Measurements from ENCODE around the gene SYVN1. TPM values are rescaled to one million over a fixed set of nuclear protein-coding genes. Genes with fewer than 3 reads are reported as not detected.

SYVN1 gene
- total RNA-seq, 4 donors from 2014 or later, result 20.5 to 72.6 (median 51.9) TPM

GRCh38 chr11:65107078-65107477 lies 27.2 kb downstream of the SYVN1 start:
- no peak for DNase-seq
- Histone ChIP-seq H3K4me3 (no peak overlapping the region), H3K9me3 (no peaks in the 10 kb centered on the region), H3K36me3 (peaks cover 0 to 11% (median 3%) of the 10 kb centered on the region in 4 donors), H3K27ac (no peak overlapping the region), H3K4me1 (peaks cover 0 to 15% (median 6%) of the 10 kb centered on the region in 4 donors), H3K27me3 (no peaks in the 10 kb centered on the region)
- in situ Hi-C loops (cut with MboI; ENCODE audit: low pct_ligation_motif_present in 1 of 4, low pct_unique_long_range_greater_than_20kb in 1 of 4, low sequenced_read_pairs in 3 of 4), result no loop called here
- 96% methylated on average over 11 of the region's 15 CpGs; no CpG with 5 or more reads in 1 of the 2 donors for WGBS, 2 donors (ENCODE audit: low coverage in 1 of 2)
- no peak for TF ChIP-seq EP300 (IDR thresholded peaks at IDR 0.05; ENCODE audit: low read depth)
- no peak for TF ChIP-seq CTCF (IDR thresholded peaks at IDR 0.05)
- no peak for TF ChIP-seq POLR2A (IDR thresholded peaks at IDR 0.05)
- no peak for TF ChIP-seq POLR2AphosphoS5 (IDR thresholded peaks at IDR 0.05)
- intact Hi-C loops (cut with DNase I; ENCODE audit: low total_unique reads), result no loop called here

- no peak for TF ChIP-seq CTCF (IDR thresholded peaks at IDR 0.05)
- TF ChIP-seq POLR2AphosphoS5 (IDR thresholded peaks at IDR 0.05), result no peak
- no peak for TF ChIP-seq EP300 (IDR thresholded peaks at IDR 0.05; ENCODE audit: low read depth)
- TF ChIP-seq POLR2A (IDR thresholded peaks at IDR 0.05), result no peak
- WGBS, 2 donors (ENCODE audit: low coverage in 1 of 2), result 78 to 82% methylated on average over 4 of the region's 4 CpGs
- H3K4me1 ChIP-seq, result no peaks in the 10 kb centered on the region
- H3K27ac ChIP-seq, result no peak overlapping the region
- in situ Hi-C loops (cut with MboI; ENCODE audit: low pct_ligation_motif_present in 1 of 4, low pct_unique_long_range_greater_than_20kb in 1 of 4, low sequenced_read_pairs in 3 of 4), result no loop called here
- intact Hi-C loops (cut with DNase I; ENCODE audit: low total_unique reads), result no loop called here
- H3K36me3 ChIP-seq, result peaks cover 0 to 11% (median 3%) of the 10 kb centered on the region in 4 donors
- no peaks in the 10 kb centered on the region for H3K9me3 ChIP-seq
- H3K27me3 ChIP-seq, result no peaks in the 10 kb centered on the region
- no peak overlapping the region for H3K4me3 ChIP-seq
- no peak for DNase-seq
Measured at GRCh38 chr11:65104628-65105027, 29.7 kb downstream of the SYVN1 start.

- in situ Hi-C loops (cut with MboI; ENCODE audit: low pct_ligation_motif_present in 1 of 4, low pct_unique_long_range_greater_than_20kb in 1 of 4, low sequenced_read_pairs in 3 of 4) (no loop called here), intact Hi-C loops (cut with DNase I; ENCODE audit: low total_unique reads) (no loop called here)
- DNase-seq, result no peak
- H3K4me1 ChIP-seq, result no peaks in the 10 kb centered on the region
- H3K27me3 ChIP-seq, result no peaks in the 10 kb centered on the region
- no peak overlapping the region for H3K27ac ChIP-seq
- peaks cover 0 to 10% (median 3%) of the 10 kb centered on the region in 4 donors for H3K36me3 ChIP-seq
- no peaks in the 10 kb centered on the region for H3K9me3 ChIP-seq
- no peak overlapping the region for H3K4me3 ChIP-seq
- TF ChIP-seq EP300 (IDR thresholded peaks at IDR 0.05; ENCODE audit: low read depth), result no peak
- TF ChIP-seq POLR2AphosphoS5 (IDR thresholded peaks at IDR 0.05), result no peak
- TF ChIP-seq POLR2A (IDR thresholded peaks at IDR 0.05), result no peak
- no peak for TF ChIP-seq CTCF (IDR thresholded peaks at IDR 0.05)
Measured at GRCh38 chr11:65103476-65103875, 30.8 kb downstream of the SYVN1 start.

- 67 to 68% methylated on average over 5 to 8 of the region's 8 CpGs for WGBS, 2 donors (ENCODE audit: low coverage in 1 of 2)
- DNase-seq, result no peak
- Histone ChIP-seq H3K9me3 (no peaks in the 10 kb centered on the region), H3K27ac (no peak overlapping the region), H3K27me3 (no peaks in the 10 kb centered on the region), H3K36me3 (peaks cover 0 to 8% (median 0%) of the 10 kb centered on the region in 4 donors), H3K4me1 (peaks cover under 1 to 3% (median 1%) of the 10 kb centered on the region in 4 donors), H3K4me3 (no peak overlapping the region)
- in situ Hi-C loops (cut with MboI; ENCODE audit: low pct_ligation_motif_present in 1 of 4, low pct_unique_long_range_greater_than_20kb in 1 of 4, low sequenced_read_pairs in 3 of 4), result no loop called here
- TF ChIP-seq POLR2A (IDR thresholded peaks at IDR 0.05), result no peak
- TF ChIP-seq CTCF (IDR thresholded peaks at IDR 0.05), result no peak
- no peak for TF ChIP-seq POLR2AphosphoS5 (IDR thresholded peaks at IDR 0.05)
- no peak for TF ChIP-seq EP300 (IDR thresholded peaks at IDR 0.05; ENCODE audit: low read depth)
- intact Hi-C loops (cut with DNase I; ENCODE audit: low total_unique reads), result no loop called here
Measured at GRCh38 chr11:65102142-65103095, 31.9 kb downstream of the SYVN1 start.
